Activated CD4-positive, alpha-beta T cell treated with anti-CD3 and anti-CD28 coated beads for 36 hours (primary cell): ENCODE data around the gene DHRS2. TPM values are rescaled to one million over a fixed set of nuclear protein-coding genes. Genes with fewer than 3 reads are reported as not detected.
"Not testable (repeated sequence)": the region's sequence is repeated elsewhere in the genome, so short reads cannot be mapped to it uniquely, and the experiment has no call there.

Source experiments
- ATAC-seq: fragments of 200-7000 bp; cut with Tn5 transposase; one replicate; pipeline ENCODE4 v1.10.0; 2021; ENCODE audit warnings: mild to moderate bottlenecking, moderate library complexity
- CTCF ChIA-PET: fragments of 350-600 bp; sonication (Branson Sonifier 250); formaldehyde crosslinking; loops from one replicate; lab custom pipeline; 2021; ENCODE audit warnings: antibody characterized with exemption; lab: Charles Lee
- POLR2A ChIA-PET: fragments of 350-600 bp; sonication (Branson Sonifier 250); formaldehyde crosslinking; loops from one replicate; lab custom pipeline; 2021; ENCODE audit warnings: antibody characterized with exemption, inconsistent platforms; lab: Charles Lee
- DNase-seq: peaks from one replicate; pipeline ENCODE4 v3.0.0-alpha.2; 2020
- H3K27ac Mint-ChIP-seq: one replicate; pipeline ENCODE4 v1.8.0; 2021; ENCODE audit warnings: mixed read lengths
- H3K27me3 Mint-ChIP-seq: one replicate; pipeline ENCODE4 v1.8.0; 2021; ENCODE audit warnings: mixed read lengths
- H3K36me3 Mint-ChIP-seq: one replicate; pipeline ENCODE4 v1.8.0; 2021; ENCODE audit warnings: low read depth, mixed read lengths
- H3K4me1 Mint-ChIP-seq: one replicate; pipeline ENCODE4 v1.8.0; 2021; ENCODE audit warnings: mixed read lengths
- H3K4me3 Mint-ChIP-seq: one replicate; pipeline ENCODE4 v1.8.0; 2021; ENCODE audit warnings: mild to moderate bottlenecking, moderate library complexity, mixed read lengths
- H3K9me3 Mint-ChIP-seq: one replicate; pipeline ENCODE4 v1.8.0; 2021; ENCODE audit warnings: low read depth, mixed read lengths
- intact Hi-C, 2 experiments: fragments of 100-400 bp; cut with DNase I in 1 of 2; cut with micrococcal nuclease in 1 of 2; formaldehyde crosslinking; loops; one replicate each; pipeline versions ENCODE4 v1.14.2 to v1.15.1; 2022 to 2024; cut with DNase I, micrococcal nuclease
- total RNA-seq, 2 experiments: library from RNA; stranded (reverse); gene quantifications; one replicate each; pipeline ENCODE4 v1.2.3, GENCODE V29; 2021

Gene DHRS2
- total RNA-seq, 2 experiments from 2014 or later, result 3.1 to 3.7 TPM

DNA sequence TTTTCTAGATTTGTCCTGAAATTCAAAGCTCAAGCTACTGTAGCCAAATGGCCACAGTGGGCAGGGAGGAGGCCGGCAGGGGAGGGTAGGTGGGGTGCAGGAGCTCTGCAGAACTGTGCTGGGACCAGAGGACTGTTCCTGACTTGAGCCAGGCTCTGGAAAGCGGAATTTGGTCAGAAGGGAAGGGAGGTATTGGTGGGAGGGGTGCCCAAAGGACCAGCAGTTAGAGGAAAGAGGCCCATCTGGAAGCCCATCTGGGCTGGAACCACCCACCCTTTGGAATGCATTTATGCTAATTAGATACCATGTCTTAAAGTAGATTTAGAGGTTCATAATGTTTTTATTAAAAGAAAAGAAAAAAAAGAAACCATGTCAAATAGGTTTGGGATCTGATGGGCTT, 33.1 kb upstream of the DHRS2 start:
- Mint-ChIP-seq H3K4me1 (peaks cover 23% of the 10 kb centered on the region), H3K4me3 (no peak overlapping the region), H3K27me3 (no peaks in the 10 kb centered on the region), H3K36me3 (no peaks in the 10 kb centered on the region), H3K9me3 (peaks cover 4% of the 10 kb centered on the region), H3K27ac (no peak overlapping the region)
- ChIA-PET CTCF (interaction anchor here (1.0 kb wide), 1 partner anchor 29 kb away, joined by 3 read pairs; no protein-coding TSS in a partner anchor), POLR2A (no interaction called here)
- no peak for ATAC-seq
- DNase-seq, result no peak
- intact Hi-C loops, result no loop called here

DNA sequence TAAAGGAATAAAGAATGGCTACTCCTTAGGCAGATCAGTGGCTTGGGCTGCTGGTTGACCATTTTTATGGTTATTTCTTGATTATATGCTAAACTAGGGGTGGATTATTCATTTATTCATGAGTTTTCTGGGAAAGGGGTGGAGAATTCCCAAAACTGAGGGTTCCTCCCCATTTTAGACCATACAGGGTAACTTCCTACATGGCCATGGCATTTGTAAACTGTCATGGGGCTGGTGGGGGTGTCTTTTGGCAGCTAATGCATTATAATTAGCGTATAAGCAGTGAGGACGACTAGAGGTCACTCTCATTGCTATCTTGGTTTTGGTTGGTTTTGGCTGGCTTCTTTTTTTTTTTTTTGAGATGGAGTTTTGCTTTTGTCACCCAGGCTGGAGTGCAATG, 32.0 kb upstream of the DHRS2 start:
- POLR2A ChIA-PET, result no interaction called here
- no peak for DNase-seq
- ATAC-seq, result no peak
- intact Hi-C loops, result no loop called here
- Mint-ChIP-seq H3K4me1 (peaks cover 28% of the 10 kb centered on the region), H3K27me3 (no peaks in the 10 kb centered on the region), H3K9me3 (peaks cover 10% of the 10 kb centered on the region), H3K4me3 (no peak overlapping the region), H3K36me3 (peaks cover 4% of the 10 kb centered on the region), H3K27ac (no peak overlapping the region)
- CTCF ChIA-PET, result interaction anchor here (1.0 to 5.2 kb wide), 2 partner anchors 15 to 28 kb away, joined by 3 to 31 read pairs; no protein-coding TSS in a partner anchor

DNA sequence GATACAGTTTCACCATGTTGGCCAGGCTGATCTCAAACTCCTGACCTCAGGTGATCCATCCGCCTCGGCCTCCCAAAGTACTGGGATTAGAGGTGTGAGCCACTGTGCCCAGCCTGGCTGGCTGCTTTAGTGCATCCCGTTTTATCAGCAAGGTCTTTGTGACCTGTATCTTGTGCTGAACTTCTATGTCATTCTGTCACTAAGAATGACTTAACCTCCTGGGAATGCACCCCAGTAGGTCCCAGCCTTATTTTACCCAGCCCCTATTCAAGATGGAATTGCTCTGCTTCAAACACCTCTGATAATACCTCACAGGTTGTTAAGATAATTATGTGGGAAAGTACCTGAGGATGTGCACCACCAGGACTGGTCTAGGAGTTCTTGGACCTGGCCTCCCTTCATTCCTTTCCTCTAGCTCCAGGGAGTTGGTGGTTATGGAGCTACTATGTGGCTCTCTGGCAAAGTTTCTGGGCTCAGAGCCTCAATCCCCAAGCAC, 31.4 kb upstream of the DHRS2 start:
- H3K4me1 Mint-ChIP-seq, result peaks cover 34% of the 10 kb centered on the region
- intact Hi-C loops, result no loop called here
- ChIA-PET POLR2A (no interaction called here), CTCF (interaction anchor here (0.7 to 5.2 kb wide), 3 partner anchors 14 to 1046 kb away, joined by 3 to 31 read pairs (median 4); no protein-coding TSS in a partner anchor)
- peaks cover 11% of the 10 kb centered on the region for H3K9me3 Mint-ChIP-seq
- ATAC-seq (no peak), DNase-seq (no peak)
- H3K27ac Mint-ChIP-seq, result no peak overlapping the region
- no peak overlapping the region for H3K4me3 Mint-ChIP-seq
- peaks cover 7% of the 10 kb centered on the region for H3K36me3 Mint-ChIP-seq
- no peaks in the 10 kb centered on the region for H3K27me3 Mint-ChIP-seq

DNA sequence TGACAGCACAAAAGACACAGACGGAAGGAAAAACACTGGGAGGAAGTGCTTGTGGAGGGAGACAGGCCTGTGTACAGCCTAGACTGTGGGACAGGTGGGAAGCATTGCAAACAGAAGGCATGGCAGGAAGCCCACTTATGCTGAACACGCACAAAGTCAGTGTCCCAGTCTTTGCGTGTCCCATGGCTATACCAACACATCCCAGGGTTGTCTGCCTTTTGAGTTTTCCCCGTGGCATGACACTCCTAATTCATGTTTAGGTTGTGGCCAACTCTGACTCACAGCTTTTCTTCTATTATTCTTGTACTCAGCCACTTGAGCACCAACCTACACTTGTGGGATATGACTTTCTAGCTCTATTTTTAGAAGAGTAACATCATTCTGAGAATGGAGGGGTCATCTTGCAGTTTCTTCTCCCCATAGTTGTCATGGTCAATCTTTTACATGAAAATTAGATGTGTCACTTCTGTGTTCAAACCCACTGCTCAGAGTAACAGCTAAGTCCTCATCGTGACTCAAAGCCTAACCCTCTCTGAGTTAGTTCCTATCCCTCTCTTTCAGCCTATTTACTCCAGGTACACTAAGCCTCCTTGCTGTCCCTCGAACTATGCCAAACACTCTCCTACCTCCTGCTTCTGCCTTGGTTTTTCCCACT, 30.1 kb upstream of the DHRS2 start:
- Mint-ChIP-seq H3K9me3 (peaks cover 9% of the 10 kb centered on the region), H3K36me3 (peaks cover 12% of the 10 kb centered on the region), H3K27me3 (no peaks in the 10 kb centered on the region), H3K4me1 (peaks cover 48% of the 10 kb centered on the region), H3K4me3 (peak overlapping the region; percentile 2), H3K27ac (peak overlapping the region; percentile 84)
- ChIA-PET CTCF (interaction anchor here (0.6 to 5.2 kb wide), 10 partner anchors 9 to 429 kb away, joined by 3 to 31 read pairs (median 4); no protein-coding TSS in a partner anchor), POLR2A (interaction anchor here (0.9 kb wide), 1 partner anchor 40 kb away, joined by 5 read pairs; no protein-coding TSS in a partner anchor)
- DNase-seq (peak; percentile 44), ATAC-seq (peak; percentile 90)
- intact Hi-C loops, result loop anchor here in 1 of 2 experiments (1.0 kb wide), 1 partner anchor 272 kb away; no protein-coding TSS in a partner anchor

DNA sequence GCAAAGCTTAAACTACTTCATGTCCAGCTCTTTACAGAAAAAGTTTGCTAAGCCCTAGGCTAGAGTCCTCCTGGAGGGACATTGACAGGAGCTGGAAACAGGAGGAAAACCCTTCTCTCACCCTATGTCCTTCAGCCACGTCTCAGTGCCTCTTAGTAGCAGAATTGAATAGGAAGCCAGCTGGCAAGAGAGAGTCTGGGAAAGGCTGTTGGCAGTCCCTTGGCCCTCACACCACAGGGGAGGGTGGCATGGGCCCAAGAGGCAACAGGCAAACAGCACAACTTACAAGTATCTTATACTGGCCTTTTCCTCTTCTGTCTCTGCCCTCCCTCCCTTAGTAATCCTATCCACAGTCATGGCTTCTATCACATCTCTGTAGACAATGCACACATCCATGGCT, 27.7 kb upstream of the DHRS2 start:
- Mint-ChIP-seq H3K4me1 (peaks cover 50% of the 10 kb centered on the region), H3K36me3 (peaks cover 12% of the 10 kb centered on the region), H3K27ac (peak overlapping the region; percentile 58), H3K27me3 (no peaks in the 10 kb centered on the region), H3K4me3 (no peak overlapping the region), H3K9me3 (peaks cover 9% of the 10 kb centered on the region)
- ATAC-seq (no peak), DNase-seq (no peak)
- POLR2A ChIA-PET, result no interaction called here
- CTCF ChIA-PET, result interaction anchor here (0.7 to 5.2 kb wide), 3 partner anchors 12 to 464 kb away, joined by 3 to 31 read pairs (median 3); no protein-coding TSS in a partner anchor
- intact Hi-C loops, result no loop called here

DNA sequence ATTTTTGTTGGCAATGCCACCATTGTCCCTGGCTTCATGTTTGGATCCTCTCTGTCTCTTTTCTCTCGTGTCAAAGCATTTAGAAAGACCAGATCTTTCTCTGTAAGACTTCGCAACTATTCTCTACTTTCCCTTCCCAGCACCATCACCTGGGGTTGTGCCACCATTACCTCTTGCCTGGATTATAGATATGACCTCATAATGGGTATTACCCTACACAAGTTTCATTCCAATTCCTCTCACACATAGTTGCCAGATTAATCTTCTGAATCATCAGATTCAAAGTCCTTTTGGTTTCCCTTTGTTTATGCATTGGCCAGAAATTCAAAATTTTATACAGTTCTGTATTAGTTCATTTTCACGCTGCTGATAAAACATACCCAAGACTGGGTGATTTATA, 27.2 kb upstream of the DHRS2 start:
- peak; percentile 19 for ATAC-seq
- H3K4me1 Mint-ChIP-seq, result peaks cover 50% of the 10 kb centered on the region
- H3K27ac Mint-ChIP-seq, result peak overlapping the region; percentile 58
- H3K9me3 Mint-ChIP-seq, result peaks cover 9% of the 10 kb centered on the region
- ChIA-PET POLR2A (no interaction called here), CTCF (interaction anchor here (0.7 to 5.2 kb wide), 2 partner anchors 23 to 463 kb away, joined by 3 to 31 read pairs; no protein-coding TSS in a partner anchor)
- H3K4me3 Mint-ChIP-seq, result no peak overlapping the region
- H3K36me3 Mint-ChIP-seq, result peaks cover 12% of the 10 kb centered on the region
- no peak for DNase-seq
- no peaks in the 10 kb centered on the region for H3K27me3 Mint-ChIP-seq
- intact Hi-C loops, result no loop called here

DNA sequence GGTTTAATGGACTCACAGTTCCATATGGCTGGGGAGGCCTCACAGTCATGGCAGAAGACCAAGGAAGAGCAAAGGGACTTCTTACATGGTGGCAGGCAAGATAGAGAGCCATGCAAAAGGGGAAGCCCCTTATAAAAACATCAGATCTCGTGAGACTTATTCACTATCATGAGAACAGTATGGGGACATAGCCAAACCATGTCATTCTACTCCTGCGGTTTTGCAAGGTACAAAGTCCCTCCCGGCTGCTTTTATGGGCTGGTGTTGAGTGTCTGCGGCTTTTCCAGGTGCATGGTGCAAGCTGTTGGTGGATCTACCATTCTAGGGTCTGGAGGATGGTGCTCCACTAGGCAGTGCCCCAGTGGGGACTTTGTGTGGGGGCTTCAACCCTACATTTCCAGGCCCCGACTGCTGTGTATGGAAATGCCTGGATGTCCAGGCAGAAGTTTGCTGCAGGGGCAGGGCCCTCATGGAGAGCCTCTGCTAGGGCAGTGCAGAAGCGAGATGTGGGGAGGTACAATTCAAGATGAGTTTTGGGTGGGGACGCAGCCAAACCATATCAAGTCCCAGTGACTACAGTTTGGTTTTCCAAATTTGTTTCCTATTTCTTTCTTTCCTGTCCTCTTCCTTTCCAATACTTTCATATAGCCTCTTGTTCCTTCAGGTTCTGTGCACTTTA, 26.6 kb upstream of the DHRS2 start:
- peak overlapping the region; percentile 89 for H3K27ac Mint-ChIP-seq
- DNase-seq, H3K9me3 Mint-ChIP-seq, H3K4me3 Mint-ChIP-seq, POLR2A ChIA-PET, intact Hi-C loops, ATAC-seq, H3K27me3 Mint-ChIP-seq: not testable (repeated sequence)
- CTCF ChIA-PET, result interaction anchor here (2.1 to 5.2 kb wide), 3 partner anchors 19 to 23 kb away, joined by 21 to 33 read pairs (median 31); no protein-coding TSS in a partner anchor
- H3K4me1 Mint-ChIP-seq, result peaks cover 50% of the 10 kb centered on the region
- H3K36me3 Mint-ChIP-seq, result peaks cover 12% of the 10 kb centered on the region

DNA sequence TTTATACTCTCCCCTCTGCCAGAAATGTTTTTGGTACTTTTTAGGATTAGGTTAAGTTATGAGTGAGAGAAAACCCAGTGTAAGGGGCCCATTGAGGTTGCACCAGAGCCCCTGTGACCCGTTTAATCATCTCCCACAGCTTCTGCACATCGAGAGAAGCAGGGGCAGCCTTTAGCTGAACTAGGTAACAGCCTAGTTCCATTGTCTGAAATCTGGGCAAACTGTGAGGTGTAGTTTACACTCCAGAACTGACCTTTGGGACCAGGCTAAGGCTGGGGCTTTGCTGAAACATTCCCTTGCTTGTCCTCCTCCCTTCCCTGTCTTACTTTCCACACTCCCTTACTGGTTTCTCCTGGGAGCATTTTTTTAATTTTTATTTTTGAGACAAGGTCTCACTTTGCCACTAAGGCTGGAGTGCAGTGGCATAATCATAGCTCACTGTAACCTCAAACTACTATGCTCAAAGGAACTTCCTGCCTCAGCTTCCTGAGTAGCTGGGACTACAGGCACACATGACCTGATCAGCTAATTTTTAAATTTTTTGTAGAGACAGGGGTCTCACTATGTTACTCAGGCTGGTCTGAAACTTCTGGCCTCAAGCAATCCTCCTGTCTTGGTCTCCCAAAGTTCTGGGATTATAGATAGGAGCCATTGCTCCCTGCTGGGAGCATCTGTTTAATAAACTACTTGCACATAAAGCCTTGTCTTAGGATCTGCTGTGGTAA, 25.9 kb upstream of the DHRS2 start:
- peak overlapping the region; percentile 89 for H3K27ac Mint-ChIP-seq
- peaks cover 12% of the 10 kb centered on the region for H3K36me3 Mint-ChIP-seq
- H3K4me1 Mint-ChIP-seq, result peaks cover 49% of the 10 kb centered on the region
- POLR2A ChIA-PET, result no interaction called here
- H3K9me3 Mint-ChIP-seq, result peaks cover 9% of the 10 kb centered on the region
- intact Hi-C loops, result no loop called here
- CTCF ChIA-PET, result interaction anchor here (0.7 to 4.9 kb wide), 3 partner anchors 20 to 256 kb away, joined by 4 to 33 read pairs (median 21); no protein-coding TSS in a partner anchor
- DNase-seq (no peak), ATAC-seq (no peak)
- H3K27me3 Mint-ChIP-seq, result no peaks in the 10 kb centered on the region
- H3K4me3 Mint-ChIP-seq, result no peak overlapping the region

DNA sequence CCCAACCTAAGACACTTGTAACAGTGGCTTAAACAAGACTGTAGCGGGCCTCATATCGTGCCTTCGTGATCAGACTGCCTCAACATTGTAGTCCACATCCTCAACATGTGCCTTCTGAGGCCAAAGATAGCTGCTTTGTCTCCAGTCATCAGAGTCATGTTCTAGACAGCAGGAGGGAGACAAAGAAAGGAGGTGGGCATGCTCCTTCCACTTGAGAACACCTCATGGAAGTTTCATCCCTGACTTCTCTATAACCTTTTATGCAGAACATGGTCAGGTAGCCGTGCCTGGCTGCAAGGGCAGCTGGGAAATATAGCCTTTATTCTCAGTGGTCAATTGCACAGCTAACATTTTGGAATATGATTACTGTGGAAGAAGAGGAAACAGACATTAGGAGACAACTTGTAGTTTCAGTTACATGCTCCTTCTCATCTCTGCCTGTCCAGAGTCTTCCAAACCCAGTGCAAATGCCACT, 25.3 kb upstream of the DHRS2 start:
- ChIA-PET CTCF (interaction anchor here (2.1 to 4.9 kb wide), 2 partner anchors 20 to 21 kb away, joined by 21 to 33 read pairs; no protein-coding TSS in a partner anchor), POLR2A (no interaction called here)
- H3K36me3 Mint-ChIP-seq, result peaks cover 12% of the 10 kb centered on the region
- ATAC-seq (no peak), DNase-seq (no peak)
- peak overlapping the region; percentile 17 for H3K27ac Mint-ChIP-seq
- H3K27me3 Mint-ChIP-seq, result no peaks in the 10 kb centered on the region
- H3K4me1 Mint-ChIP-seq, result peaks cover 43% of the 10 kb centered on the region
- H3K4me3 Mint-ChIP-seq, result no peak overlapping the region
- intact Hi-C loops, result no loop called here
- H3K9me3 Mint-ChIP-seq, result peaks cover 9% of the 10 kb centered on the region

DNA sequence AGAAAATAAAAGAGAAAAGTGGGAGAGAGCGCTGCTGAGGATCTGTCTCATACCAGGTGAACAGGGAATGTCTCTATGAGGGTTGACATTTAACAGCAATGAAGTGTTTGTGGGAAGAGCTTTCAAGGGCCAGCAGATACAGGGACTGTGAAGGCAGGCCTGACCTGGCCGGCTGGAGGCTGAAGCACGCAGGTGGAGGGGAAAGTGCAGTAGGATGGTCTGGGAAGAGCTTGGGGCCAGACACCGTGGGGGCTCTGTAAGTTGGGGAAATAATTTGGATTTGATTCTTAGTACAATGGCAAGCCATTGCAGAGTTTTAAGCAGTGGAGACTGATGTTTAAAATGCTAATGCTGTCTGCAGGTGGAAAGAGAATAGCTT, 23.8 kb upstream of the DHRS2 start:
- no peak overlapping the region for H3K27ac Mint-ChIP-seq
- ChIA-PET CTCF (interaction anchor here (0.6 to 4.9 kb wide), 6 partner anchors 16 to 724 kb away, joined by 3 to 33 read pairs (median 6); no protein-coding TSS in a partner anchor), POLR2A (no interaction called here)
- H3K4me3 Mint-ChIP-seq, result no peak overlapping the region
- ATAC-seq (no peak), DNase-seq (no peak)
- H3K27me3 Mint-ChIP-seq, result no peaks in the 10 kb centered on the region
- H3K9me3 Mint-ChIP-seq, result peaks cover 9% of the 10 kb centered on the region
- intact Hi-C loops, result no loop called here
- peaks cover 29% of the 10 kb centered on the region for H3K4me1 Mint-ChIP-seq
- peaks cover 12% of the 10 kb centered on the region for H3K36me3 Mint-ChIP-seq
